Activated T-cell treated with anti-CD3 and anti-CD28 coated beads for 4 hours (primary cell): ENCODE measurements around the gene PTCSC3.
"Not testable (repeated sequence)": the region's sequence is repeated elsewhere in the genome, so short reads cannot be mapped to it uniquely, and the experiment has no call there.

Experiments
- DNase-seq: peaks from one replicate; pipeline ENCODE4 v3.0.0-alpha.2; 2020

PTCSC3 gene

DNA sequence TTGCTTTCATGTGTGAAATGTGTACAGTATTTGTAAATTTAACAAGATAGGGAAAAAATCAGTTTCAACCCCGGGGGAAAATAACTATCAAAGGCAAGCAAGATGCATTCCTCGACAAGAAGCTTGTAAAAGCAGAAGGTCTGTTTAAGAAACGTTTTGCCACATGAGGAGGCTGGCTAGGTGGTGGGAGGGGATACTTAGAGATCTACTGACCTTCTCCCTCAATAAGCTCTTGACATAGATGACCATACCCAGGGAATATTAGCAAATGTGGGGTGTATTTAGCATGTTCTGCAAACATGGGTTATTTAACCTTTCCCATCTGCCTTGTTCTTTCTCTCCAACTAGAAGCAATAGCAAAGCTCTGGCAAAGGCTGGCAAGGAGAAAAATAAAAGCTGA lies 4.9 kb downstream of the PTCSC3 start:
- DNase-seq: no peak

DNA sequence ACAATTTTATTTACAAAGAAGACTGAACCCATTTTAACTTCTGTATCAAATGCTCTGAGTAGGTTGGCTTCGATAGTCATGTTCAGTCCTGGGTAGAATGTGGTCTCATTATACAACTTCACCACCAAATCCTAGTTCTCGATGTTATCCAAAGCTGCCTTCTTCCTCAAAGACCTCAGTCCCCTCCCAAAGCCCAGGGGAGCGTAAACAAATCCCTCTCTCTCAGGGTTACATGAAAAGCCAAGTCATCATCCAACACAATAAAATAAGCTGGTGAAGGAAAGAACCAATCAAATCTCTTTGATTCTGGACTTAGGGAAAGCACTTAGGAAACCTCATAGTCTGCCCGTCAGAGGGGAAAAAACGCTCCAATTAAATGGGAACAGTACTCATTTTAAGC lies 9.1 kb downstream of the PTCSC3 start:
- no peak for DNase-seq

DNA sequence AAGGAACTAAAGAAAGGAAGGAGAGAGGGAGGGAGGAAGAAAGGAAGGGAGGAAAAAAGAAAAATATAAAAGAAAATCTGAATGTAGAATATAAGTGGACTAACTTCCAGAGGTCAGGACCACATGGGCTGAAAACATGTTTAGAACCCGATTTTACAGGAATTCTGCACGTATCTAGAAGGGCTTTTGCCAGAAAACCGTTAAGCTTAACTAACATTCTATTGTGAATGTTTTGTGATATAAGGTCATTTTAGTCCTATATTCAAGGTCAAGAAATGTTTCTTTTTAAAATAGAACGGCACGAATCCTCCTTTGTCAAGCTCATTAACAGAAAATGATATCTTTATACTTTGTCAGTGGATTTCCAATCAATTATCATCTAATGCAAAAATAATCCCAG lies 13.1 kb downstream of the PTCSC3 start:
- no peak for DNase-seq

DNA sequence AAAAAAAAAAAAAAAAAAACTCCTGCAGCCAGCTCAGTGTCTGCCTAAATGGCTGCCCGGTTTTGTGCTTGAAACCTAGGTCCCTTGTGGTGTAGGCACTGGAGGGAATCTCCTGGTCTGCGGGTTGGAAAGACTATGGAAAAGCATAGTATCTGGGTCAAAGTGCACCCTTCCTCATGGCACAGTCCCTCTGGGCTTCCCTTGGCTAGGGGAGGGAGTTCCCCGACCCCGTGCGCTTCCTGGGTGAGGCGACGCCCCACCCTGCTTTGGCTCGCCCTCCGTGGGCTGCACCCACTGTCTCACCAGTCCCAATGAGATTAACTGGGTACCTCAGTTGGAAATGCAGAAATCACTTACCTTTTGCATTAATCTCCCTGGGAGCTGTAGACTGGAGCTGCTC lies 14.3 kb downstream of the PTCSC3 start:
- DNase-seq: no peak

DNA sequence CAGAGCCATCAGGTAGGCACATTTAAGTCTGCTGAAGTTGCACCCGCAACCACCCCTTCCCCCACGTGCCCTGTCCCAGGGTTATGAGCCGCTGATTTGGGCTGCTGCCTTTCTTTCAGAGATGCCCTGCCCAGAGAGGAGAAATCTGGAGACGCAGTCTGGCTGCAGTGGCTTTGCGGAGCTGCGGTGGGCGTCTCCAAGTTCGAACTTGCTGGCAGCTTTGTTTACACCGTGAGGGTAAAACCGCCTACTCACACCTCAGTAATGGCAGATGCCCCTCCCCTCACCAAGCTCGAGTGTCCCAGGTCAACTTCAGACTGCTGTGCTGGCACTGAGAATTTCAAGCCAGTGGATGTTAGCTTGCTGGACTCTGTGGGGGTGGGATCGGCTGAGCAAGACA lies 14.7 kb downstream of the PTCSC3 start:
- DNase-seq: no peak

DNA sequence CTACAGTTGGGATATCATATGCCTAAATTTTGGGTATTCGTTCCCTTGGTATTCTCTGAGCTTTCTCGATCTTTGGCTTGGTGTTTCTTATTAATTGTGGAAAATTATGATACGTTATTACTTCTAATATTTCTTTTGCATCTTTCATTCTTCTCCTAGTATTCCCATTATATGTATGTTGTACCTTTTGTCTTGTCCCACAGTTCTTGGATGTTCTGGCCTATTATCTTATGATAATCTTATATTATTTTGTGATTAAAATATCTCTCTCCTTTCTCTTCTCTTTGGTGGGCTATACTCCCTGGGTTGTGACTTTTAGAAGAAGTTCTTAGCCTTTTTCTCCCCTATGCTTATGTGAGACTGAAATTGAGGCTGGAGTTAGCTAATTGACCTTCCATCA lies 25.2 kb downstream of the PTCSC3 start:
- no peak for DNase-seq

DNA sequence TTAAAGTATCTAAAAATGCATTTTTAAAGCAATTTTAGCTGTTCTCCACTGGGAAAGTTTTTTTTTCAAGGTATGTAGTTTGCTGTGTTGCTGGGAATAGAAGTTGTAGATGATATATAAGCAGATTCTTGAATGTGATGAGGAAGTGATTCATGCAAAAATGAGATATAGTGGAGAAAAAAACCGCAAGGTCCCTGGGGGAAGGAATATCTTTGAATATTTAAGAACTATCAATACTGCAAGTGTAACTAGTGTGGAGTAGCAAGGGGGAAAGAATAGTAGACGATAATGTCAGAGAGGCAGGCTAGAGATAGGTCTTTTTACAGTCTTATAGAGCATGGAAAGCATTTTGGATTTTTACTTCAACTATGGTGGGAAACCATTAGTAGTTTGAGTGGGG lies 42.5 kb downstream of the PTCSC3 start:
- DNase-seq: no peak

DNA sequence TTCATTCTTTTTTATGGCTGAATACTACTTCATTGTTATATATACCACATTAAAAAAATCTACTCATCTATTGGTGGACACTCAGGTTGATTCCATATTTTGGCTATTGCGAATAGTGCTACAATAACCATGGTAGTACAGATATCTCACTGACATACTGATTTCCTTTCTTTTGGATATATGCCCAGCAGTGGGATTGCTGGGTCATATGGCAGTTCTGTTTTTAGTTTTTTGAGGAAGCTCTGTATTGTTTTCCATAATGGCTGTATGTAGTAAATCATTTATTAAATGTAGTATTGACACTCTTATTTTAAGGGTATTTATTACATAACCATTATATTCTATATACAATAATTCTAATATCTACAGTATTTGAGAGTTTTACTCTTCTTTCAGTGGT lies 43.7 kb downstream of the PTCSC3 start:
- no peak for DNase-seq

DNA sequence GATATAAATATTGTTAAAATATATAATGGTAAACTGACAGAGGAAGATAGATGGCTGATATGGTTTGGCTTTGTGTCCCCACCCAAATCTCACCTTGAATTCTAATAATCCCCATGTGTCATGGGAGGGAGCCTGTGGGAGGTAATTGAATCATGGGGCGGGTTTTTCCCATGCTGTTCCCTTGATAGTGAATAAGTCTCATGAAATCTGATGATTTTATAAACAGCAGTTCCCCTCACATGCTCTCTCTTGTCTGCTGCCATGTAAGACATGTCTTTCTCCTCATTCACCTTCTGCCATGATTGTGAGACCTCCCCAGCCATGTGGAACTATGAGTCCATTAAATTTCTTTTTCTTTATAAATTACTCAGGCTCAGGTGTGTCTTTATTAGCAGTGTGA lies 46.3 kb downstream of the PTCSC3 start:
- DNase-seq: no peak

DNA sequence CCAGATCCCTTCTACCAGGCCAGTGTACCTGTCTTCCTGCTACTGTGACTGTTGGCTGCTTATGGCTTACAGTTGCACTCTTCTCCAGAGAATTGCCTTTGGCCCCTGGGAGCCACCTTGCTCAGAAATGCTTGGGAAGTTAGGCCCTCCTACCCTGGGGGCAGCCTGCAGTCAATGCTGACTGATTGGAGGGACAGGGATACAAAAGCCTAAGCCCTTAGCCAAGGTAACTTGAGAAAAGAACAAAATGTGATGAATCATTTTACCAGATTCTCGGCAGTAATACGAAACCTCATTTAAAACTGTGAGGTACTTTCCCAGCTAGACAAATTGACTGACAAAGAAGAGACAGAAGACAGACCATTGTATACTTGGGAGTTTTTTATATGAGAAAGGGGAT lies 47.3 kb downstream of the PTCSC3 start:
- DNase-seq: no peak

DNA sequence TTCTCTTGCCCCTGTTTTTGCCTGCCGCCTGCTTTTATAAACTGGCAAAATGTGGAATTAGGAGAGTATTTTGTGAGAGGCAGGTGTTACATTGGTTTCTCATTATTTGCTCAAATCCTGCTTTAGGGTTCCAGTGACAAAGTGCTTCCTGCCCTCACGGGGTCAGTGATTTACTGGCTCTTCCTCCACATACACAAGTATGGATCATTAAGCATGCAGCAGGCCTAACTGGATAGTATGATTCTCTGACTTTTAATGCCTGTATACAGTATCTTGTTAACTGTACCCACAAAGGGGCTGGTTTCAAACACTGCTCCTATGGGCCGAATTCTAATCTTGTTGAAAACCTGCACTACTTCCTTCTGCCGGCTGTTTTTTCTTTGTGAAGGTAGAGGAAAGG lies 63.2 kb downstream of the PTCSC3 start:
- no peak for DNase-seq

DNA sequence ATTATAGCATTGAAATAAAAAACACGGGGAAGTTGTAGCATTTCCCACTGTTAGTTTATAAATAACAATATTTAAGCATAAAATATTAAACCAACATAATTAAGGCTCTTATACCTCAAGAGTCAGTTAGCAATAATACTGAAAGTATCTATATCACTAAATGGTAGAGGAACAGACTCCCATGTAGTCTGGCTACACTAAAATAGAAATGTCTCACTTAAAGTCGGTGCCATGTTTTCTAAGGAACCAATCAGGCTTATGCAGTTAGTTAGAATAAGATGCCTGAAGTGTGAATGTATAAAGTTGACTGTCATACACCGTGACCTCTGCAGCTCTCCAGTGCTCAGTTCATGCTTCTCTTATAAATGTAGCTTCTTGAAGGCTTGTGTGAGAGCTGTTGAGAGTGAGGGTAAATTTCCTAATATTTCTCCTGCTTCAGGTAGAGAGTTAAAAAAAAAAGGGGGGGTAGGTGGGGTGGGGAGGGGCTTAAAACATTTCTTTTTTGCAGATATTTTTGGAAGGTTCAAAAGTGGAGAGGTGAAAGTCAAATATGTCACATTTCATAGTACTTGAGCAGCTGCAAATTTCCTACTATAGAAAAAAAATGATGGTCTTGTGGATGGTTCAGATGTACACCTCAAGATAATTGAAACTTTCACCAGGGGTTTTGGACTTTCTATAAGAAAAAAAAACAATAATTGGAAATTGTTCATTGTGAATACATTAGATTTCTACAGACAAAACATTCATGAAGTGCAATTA lies 64.5 kb downstream of the PTCSC3 start:
- DNase-seq: no peak

DNA sequence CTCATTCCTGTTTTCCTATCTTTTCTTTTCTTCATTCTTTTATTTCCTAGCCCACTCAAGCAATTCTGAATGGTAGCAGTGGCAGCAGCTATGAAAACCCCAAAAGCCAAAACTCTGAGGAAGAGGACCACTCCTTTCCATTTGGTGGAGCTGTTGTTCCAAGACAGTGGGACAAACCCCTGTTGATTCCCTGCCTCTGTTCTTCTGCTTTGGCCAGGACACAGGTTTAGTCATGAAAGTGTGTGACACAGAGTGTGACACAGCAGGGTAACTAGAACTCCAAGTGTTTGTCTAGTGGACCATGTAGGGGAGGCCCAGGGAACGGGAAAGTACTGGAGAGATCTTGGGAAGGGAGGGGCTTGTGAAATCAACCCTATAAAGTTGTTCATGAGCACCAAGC lies 71.1 kb downstream of the PTCSC3 start:
- no peak for DNase-seq

DNA sequence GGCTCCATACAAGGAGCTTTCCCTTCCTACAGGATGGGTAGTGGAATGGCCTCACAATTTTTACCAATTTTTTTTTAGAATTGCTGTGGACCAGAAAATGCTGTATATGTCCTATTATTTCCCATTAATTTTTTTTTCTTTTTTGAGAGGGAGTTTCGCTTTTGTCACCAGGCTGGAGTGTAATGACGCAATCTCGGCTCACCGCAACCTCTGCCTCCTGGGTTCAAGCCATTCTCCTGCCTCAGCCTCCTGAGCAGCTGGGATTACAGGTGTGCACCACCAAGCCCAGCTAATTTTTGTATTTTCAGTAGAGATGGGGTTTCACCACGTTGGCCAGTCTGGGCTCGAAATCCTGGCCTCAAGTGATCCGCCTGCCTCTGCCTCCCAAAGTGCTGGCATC lies 72.3 kb downstream of the PTCSC3 start:
- not testable (repeated sequence) for DNase-seq

DNA sequence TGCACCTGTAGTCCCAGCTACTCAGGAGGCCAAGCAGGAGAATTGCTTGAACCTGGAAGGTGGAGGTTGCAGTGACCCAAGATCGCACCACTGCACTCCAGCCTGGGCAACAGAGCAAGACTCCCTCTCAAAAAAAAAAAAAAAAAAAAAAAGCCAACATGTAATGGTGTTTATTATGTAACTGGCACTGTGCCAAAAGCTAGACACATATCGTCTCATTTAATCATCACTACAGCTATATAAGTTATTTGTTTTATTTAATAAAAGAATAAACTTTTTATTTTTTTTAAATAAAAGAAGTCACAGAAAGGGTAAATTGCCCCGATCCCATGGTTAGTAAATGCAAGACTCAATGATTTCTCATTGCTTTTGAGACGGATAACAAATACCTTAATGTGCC lies 76.9 kb downstream of the PTCSC3 start:
- no peak for DNase-seq

DNA sequence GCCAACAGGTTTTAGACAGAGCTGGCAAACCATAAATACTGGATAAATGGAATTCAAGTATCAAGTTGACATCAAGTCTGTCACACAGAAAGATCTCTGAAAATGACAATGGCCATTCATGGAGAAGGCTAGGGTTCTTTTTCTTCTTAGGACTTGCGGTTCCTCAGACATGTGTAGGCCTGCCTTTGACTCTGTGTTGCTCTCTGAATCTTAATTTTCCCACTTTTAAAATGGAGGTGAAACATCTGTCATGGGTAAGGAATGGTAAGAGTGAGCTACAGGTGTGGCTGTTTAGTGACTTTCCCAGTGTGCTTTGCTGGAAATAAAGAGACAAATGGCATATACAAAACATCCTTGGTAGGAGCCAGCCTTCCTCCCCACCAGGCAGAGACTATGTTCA lies 79.2 kb downstream of the PTCSC3 start:
- DNase-seq: no peak

DNA sequence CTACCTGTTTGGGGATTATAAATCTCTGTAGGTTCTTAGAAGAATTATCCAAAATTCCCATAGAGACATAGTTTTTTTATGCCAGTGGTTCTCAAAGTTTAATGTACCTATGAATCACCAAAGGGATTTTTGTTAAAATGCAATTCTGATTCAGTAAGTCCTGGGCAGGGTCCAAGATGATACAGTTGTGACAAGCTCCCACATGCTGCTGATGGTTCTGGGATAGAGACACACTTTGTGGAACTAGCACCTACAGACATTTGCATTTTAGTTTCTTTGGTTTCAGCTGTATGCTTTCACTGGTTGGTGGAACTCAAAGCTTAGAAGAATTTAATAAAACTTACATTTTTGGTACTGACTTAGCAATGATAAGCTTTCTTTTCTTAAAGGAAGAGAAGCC lies 80.4 kb downstream of the PTCSC3 start:
- DNase-seq: no peak

DNA sequence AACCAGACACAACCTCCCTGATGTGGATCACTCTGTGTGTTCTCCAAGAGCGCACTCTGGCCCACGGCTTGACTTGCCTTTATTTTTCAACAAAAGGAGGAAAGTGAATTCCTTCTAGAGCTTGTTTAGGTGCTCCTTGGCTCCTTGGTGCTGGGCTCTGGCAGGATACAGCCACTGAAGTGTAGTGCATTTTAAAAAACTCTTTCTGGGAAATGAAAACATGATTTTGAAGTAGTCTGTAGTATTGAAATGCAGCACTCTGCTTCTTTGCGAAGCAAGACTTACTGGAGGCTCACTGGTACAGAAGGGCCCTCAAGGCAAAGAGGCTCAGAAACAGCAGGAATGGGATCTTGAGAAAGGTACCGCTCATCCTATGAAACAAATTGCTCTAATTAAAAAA lies 81.6 kb downstream of the PTCSC3 start:
- DNase-seq: no peak

DNA sequence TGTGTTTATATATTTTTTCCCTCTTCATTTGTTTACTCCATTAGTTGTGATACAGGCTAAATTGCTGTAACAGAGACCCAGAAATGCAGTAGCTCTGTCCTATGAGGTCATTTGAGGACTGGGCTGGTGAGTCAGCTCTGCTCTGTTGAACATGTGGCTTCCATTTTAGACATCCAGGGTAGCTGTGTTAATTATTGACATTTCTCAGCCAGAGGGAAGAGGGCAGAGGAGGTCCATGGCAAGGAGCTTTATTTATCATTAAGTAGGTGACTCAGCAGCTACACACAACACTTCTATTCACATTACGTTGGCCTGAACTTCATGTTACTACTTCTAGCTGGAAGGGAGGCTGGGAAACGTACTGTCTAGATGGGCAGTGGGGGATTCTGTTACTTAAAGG lies 85.4 kb downstream of the PTCSC3 start:
- no peak for DNase-seq

DNA sequence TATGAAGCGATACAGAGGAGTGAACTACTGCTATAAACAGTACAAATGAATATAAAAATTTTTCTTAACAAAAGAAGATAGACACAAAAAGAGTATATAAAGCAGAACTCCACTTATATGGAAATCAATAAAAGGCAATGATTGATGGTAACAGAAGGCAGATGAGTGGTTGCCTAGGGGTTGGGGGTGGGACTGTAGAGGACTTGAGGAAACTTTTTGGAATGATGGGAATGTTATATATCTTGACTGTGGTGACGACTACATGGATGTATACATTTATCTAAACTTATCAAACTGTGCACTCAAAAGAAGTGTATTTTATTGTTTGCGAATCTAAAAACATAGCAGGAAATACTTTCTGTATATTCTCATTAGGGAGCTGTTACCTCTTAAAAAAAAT lies 89.1 kb downstream of the PTCSC3 start:
- DNase-seq: no peak

DNA sequence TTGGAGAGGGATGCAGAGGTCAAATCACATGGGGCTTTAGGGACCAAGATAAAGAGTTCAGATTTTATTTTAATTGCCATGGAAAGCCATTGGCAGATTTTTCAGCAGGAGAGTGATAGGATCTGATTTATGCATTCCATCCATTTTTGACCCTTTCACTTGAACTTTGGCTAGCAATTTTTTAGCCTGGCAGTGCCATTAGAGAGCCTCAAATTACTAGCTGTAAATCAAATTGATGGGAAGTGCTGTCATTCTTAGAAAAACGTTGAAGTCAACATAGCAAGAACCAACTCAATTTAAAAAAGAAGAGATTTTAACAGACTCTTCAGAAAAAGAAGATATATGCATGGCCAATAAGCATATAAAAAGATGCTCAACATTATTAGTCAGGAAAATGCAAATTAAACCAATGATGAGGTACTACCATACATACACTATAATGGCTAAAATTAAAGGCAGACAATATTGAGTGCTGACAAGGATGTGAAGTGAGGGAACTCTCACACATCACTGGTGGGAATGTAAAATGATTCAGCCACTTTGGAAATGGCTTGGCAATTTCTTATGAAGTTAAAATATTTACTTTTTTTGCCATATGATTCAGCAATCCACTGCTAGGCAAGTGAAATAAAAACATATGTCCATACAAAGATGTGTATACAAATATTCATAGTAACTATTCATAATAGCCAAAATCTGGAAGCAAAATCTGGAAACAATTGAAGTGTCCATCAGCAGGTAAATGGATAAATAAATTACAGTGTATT lies 89.7 kb downstream of the PTCSC3 start:
- no peak for DNase-seq

DNA sequence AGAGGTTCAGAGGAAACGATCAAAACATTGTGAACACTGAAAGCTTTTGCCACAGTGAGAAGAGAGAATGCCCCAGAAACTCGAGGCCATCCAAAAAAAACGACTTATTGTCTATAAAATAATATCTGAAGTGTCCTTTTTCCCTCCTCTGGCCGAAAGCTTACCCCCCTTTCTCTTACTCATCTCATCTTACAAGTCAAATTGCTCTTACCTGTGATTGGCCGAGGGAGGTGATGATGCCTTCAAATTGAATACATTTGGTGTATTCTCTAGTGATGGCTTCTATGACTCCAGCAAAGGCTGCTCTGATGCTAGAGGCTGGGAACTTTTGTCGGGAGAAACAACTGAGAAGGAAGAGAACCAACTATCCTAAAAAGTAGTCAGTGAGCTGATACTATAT lies 90.7 kb downstream of the PTCSC3 start:
- no peak for DNase-seq
